ENCODE results near the gene KIAA1217.
"Not testable (repeated sequence)": the region's sequence is repeated elsewhere in the genome, so short reads cannot be mapped to it uniquely, and the experiment has no call there.

Gene KIAA1217

DNA sequence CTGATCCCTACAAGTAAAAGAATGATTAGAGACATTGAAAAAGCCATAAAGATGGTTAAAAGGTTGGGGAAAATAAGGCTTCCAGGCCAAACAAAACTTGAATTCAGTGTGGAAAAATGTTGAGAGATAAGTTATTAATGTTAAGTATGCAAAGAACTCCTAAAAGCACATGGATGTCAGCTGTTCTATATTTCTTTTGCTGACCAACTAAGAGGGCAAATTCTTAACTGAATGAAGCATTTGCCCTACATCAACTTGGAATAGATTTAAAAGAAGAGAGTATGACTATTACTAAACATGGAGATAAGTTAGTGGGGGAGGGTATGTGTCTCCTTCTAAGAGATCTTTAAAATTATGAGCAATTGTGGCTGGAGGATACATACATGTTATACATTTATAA is 124.8 kb downstream of the KIAA1217 start:
- Histone ChIP-seq H3K27me3 (no peaks in the 10 kb centered on the region), H4K20me1 (no peaks in the 10 kb centered on the region), H3K9me3 (replicated peaks in 1 of 11) (no peaks in the 10 kb centered on the region), H3K9ac (no peak overlapping the region), H3K4me3 (no peak overlapping the region), H3K36me3 (no peaks in the 10 kb centered on the region), H3K4me2 (no peak overlapping the region), H3K27ac (no peak overlapping the region), H3K4me1 (peaks cover 0 to 6% (median 0%) of the 10 kb centered on the region in 10 experiments; a peak in 3 of 20 replicates)
- TF ChIP-seq Cebpa-rat (IDR thresholded peaks at IDR 0.05) = no peak

DNA sequence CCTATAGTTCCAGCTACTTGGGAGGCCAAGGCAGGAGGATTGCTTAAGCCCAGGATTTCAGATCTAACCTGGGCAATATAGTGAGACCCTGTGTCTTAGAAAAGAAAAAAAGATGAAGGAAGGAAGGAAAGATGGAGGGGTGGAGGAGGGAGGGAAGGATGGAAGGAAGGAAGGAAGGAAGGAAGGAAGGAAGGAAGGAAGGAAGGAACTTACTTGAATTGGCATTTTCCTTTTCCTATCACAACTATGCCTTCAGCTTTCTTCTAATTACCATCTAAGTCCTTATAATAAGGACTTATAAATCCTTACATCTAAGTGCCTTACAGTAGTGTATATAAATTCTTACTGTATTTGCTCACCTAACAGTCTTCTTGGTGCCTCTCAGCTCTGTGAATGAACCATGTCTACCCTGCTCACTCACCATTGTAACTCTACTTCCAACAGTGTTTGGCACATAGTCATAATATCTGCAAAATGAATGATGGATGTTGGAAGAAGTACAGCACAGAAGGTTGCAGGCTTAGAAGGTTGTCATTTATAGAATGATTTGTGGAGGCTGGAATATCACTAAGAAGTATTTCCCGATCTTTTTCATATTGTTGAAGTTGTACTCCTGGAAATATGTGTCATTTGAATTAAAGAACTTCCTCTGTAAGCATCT is 125.5 kb downstream of the KIAA1217 start:
- no peak overlapping the region for H3K4me3 ChIP-seq
- no peak for TF ChIP-seq Cebpa-rat (IDR thresholded peaks at IDR 0.05)
- H3K9ac ChIP-seq = no peak overlapping the region
- peaks cover 0 to 6% (median 0%) of the 10 kb centered on the region in 10 experiments; a peak in 3 of 20 replicates for H3K4me1 ChIP-seq
- H3K27me3 ChIP-seq = no peaks in the 10 kb centered on the region
- H3K36me3 ChIP-seq = no peaks in the 10 kb centered on the region
- H4K20me1 ChIP-seq = no peaks in the 10 kb centered on the region
- no peaks in the 10 kb centered on the region for H3K9me3 ChIP-seq (replicated peaks in 1 of 11)
- H3K27ac ChIP-seq = no peak overlapping the region
- no peak overlapping the region for H3K4me2 ChIP-seq

DNA sequence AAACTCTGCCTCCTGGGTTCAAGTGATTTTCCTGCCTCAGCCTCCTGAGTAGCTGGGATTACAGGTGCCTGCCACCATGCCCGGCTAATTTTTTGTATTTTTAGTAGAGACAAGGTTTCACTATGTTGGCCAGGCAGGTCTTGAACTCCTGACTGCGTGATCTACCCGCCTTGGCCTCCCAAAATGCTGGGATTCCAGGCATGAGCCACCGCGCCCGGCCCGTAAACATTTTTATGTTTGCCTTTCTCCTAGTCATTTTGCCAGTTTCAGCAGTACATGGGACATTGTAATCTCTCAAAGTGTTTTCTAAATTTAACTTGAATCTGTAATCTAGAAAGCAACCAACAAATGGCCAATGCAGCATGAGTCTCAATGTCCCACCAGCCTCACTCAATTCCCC is 128.8 kb downstream of the KIAA1217 start:
- H3K9me3 ChIP-seq (replicated peaks in 1 of 11); H4K20me1 ChIP-seq; H3K9ac ChIP-seq; H3K27ac ChIP-seq; H3K36me3 ChIP-seq; H3K4me2 ChIP-seq; H3K4me3 ChIP-seq; H3K4me1 ChIP-seq; H3K27me3 ChIP-seq: not testable (repeated sequence)

DNA sequence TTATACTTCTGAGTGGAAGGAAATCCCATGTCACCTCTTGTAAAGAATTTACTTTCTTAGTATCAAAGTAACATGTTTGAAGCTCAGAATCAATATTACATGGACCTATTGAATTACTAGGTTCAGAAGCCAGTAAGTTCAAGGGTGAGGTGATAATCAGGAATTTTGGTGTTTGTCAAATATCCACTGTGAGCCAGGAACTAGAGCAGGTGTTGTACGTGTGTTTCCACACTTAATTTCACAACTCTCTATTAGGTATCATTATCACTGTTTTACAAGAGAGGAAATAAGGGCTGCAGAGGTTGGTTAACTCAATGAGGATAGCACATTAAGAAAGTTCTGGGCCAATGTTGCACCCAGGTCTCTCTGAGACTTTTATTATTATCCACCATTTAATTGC is 130.4 kb downstream of the KIAA1217 start:
- Histone ChIP-seq H3K4me2 (no peak overlapping the region), H3K9me3 (replicated peaks in 1 of 11) (no peaks in the 10 kb centered on the region), H3K27ac (no peak overlapping the region), H4K20me1 (no peaks in the 10 kb centered on the region), H3K4me1 (peaks cover 8 to 12% (median 9%) of the 10 kb centered on the region in 10 experiments), H3K9ac (no peak overlapping the region), H3K4me3 (no peak overlapping the region), H3K36me3 (no peaks in the 10 kb centered on the region), H3K27me3 (no peaks in the 10 kb centered on the region)
- no peak for TF ChIP-seq Cebpa-rat (IDR thresholded peaks at IDR 0.05)

DNA sequence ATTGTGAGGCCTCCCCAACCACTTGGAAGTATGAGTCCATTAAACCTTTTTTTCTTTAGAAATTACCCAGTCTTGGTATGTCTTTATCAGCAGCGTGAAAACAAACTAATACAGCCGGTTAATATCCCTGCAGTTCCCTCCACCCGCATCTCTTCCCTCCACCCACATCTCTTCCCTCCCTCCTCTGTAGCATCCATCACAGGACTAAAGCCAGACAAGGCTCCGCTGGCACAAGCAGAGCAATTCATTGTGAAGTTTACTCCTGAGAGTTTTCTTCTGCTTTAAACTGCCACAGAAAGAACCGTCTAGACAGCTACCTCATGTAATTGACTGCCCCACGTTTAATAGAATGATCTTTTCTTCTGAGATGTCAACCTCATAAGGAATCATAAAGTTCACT is 131.5 kb downstream of the KIAA1217 start:
- H3K4me2 ChIP-seq = no peak overlapping the region
- H3K36me3 ChIP-seq = no peaks in the 10 kb centered on the region
- no peak overlapping the region for H3K27ac ChIP-seq
- TF ChIP-seq Cebpa-rat (IDR thresholded peaks at IDR 0.05) = no peak
- H3K9ac ChIP-seq = no peak overlapping the region
- H3K27me3 ChIP-seq = no peaks in the 10 kb centered on the region
- peaks cover 15 to 22% (median 18%) of the 10 kb centered on the region in 10 experiments for H3K4me1 ChIP-seq
- no peak overlapping the region for H3K4me3 ChIP-seq
- no peaks in the 10 kb centered on the region for H4K20me1 ChIP-seq
- H3K9me3 ChIP-seq (replicated peaks in 1 of 11) = no peaks in the 10 kb centered on the region

DNA sequence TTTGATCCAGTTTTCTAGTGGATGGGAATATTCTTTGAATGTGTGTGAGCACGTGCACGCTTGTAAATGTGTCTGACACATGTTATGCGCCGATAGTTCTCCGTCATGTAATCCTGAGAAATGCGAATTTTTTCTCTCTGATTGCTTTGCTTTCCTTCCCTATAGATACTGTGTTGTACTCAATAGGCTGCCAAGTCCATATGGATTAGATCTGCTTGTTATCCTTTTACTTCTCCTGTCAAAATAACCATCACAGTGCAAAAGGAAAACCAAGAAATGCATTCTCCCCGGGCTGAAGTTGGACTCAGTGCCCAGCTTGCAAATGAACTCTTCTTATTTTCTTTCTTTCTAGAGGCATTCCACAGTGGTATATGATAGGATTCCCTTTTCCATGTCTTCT is 131.9 kb downstream of the KIAA1217 start:
- peaks cover 15 to 22% (median 18%) of the 10 kb centered on the region in 10 experiments for H3K4me1 ChIP-seq
- no peaks in the 10 kb centered on the region for H3K36me3 ChIP-seq
- no peak overlapping the region for H3K9ac ChIP-seq
- no peaks in the 10 kb centered on the region for H3K27me3 ChIP-seq
- no peak overlapping the region for H3K4me2 ChIP-seq
- H3K27ac ChIP-seq = no peak overlapping the region
- TF ChIP-seq Cebpa-rat (IDR thresholded peaks at IDR 0.05) = no peak
- H3K9me3 ChIP-seq (replicated peaks in 1 of 11) = no peaks in the 10 kb centered on the region
- H3K4me3 ChIP-seq = no peak overlapping the region
- no peaks in the 10 kb centered on the region for H4K20me1 ChIP-seq

DNA sequence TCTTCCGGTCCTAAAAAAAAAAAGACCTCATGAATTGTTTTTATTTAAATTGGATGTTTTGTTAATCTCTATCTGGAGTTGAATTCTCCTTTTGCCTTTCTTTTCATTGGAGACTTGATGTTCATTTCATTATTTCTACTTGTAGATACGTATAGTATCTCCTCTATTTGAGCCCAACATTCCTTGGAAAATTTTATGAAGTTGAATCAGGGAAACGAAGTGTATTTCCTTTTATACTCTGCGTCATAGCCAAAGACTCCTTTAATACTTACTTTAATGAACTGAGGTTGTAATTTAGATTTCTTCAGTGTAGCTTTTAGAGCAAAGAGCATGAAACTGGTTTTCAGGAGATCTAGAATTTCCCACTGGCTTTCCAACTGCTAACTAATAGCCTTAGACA is 132.4 kb downstream of the KIAA1217 start:
- no peaks in the 10 kb centered on the region for H3K27me3 ChIP-seq
- no peak overlapping the region for H3K9ac ChIP-seq
- H3K4me2 ChIP-seq = no peak overlapping the region
- no peak for TF ChIP-seq Cebpa-rat (IDR thresholded peaks at IDR 0.05)
- no peaks in the 10 kb centered on the region for H3K36me3 ChIP-seq
- H3K4me1 ChIP-seq = peaks cover 15 to 22% (median 18%) of the 10 kb centered on the region in 10 experiments
- no peak overlapping the region for H3K4me3 ChIP-seq
- H3K27ac ChIP-seq = no peak overlapping the region
- no peaks in the 10 kb centered on the region for H3K9me3 ChIP-seq (replicated peaks in 1 of 11)
- H4K20me1 ChIP-seq = no peaks in the 10 kb centered on the region

DNA sequence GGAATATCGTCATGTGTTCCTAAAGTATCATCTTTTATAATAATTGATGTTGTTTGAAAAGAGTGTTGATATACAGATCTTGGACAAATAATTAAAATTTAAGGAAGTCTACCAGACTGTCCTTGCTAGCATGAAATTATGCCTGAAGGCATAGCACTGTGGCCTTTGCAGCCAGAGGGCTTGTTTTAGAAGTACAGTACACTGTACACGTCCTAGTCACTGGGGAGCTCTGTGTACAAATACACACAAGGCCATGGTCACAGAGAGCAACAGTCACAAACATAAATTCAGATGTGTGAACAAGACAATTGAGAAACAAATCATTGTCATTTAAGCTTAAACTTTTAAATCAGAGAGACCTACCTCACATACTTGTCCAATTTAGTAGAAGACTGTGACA is 133.0 kb downstream of the KIAA1217 start:
- Histone ChIP-seq H3K9me3 (replicated peaks in 1 of 11) (no peaks in the 10 kb centered on the region), H3K4me2 (no peak overlapping the region), H4K20me1 (no peaks in the 10 kb centered on the region), H3K4me3 (no peak overlapping the region), H3K27me3 (no peaks in the 10 kb centered on the region), H3K9ac (no peak overlapping the region), H3K4me1 (peaks cover 15 to 22% (median 18%) of the 10 kb centered on the region in 10 experiments), H3K27ac (no peak overlapping the region), H3K36me3 (no peaks in the 10 kb centered on the region)
- no peak for TF ChIP-seq Cebpa-rat (IDR thresholded peaks at IDR 0.05)

DNA sequence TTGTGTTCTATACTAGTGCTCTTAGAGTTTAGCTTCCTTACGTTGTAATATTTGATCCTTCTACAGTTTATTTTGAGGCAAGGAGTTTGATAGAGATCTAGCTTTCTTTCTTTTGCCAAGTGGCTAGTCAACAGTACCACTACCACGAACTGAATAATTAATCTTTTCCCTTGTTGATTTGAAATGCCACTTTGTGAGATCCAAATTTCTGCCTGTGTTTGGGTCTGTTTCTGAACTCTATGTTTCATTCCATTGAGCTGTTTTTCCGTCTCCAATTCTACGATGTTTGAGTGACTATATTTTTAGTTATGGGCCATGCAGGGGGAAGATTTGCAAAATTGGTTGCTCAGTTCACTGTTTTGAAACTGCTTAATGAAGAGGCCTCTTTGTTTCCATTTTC is 134.7 kb downstream of the KIAA1217 start:
- Histone ChIP-seq H3K9ac (no peak overlapping the region), H3K36me3 (no peaks in the 10 kb centered on the region), H3K4me1 (peaks cover 15 to 22% (median 18%) of the 10 kb centered on the region in 10 experiments), H4K20me1 (no peaks in the 10 kb centered on the region), H3K4me2 (peak overlapping the region in 10 of 11 experiments; percentile 31 to 69 (median 51); a peak in 16 of 22 replicates), H3K27ac (peak overlapping the region in 7 of 11 experiments; percentile 3 to 54 (median 41); a peak in 7 of 22 replicates), H3K27me3 (no peaks in the 10 kb centered on the region), H3K4me3 (no peak overlapping the region), H3K9me3 (replicated peaks in 1 of 11) (no peaks in the 10 kb centered on the region)
- no peak for TF ChIP-seq Cebpa-rat (IDR thresholded peaks at IDR 0.05)

DNA sequence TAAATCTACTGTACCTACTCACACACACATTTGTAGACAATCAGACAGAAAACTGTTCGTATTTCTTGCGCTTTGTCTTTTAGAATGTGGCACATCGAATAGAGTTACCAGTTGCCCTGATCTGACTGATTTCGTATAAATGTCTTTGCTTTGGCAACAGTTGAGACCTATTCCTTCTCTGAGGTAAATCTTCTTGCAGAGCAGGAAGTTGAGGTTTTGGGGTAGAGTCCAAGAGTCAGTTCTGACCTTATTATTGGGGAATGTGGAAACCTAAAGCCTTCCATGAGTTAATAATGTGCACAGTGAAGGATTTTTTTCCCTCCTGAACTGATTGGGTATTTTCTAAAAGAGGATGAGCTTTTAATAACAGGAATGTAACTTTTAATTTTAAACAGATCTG is 135.3 kb downstream of the KIAA1217 start:
- no peaks in the 10 kb centered on the region for H3K9me3 ChIP-seq (replicated peaks in 1 of 11)
- no peaks in the 10 kb centered on the region for H4K20me1 ChIP-seq
- H3K4me2 ChIP-seq = peak overlapping the region; percentile 31 to 69 (median 53); a peak in 21 of 22 replicates
- peaks cover 15 to 22% (median 18%) of the 10 kb centered on the region in 10 experiments for H3K4me1 ChIP-seq
- no peak overlapping the region for H3K4me3 ChIP-seq
- H3K27me3 ChIP-seq = no peaks in the 10 kb centered on the region
- peak overlapping the region in 8 of 11 experiments; percentile 7 to 54 (median 40); a peak in 11 of 22 replicates for H3K27ac ChIP-seq
- no peaks in the 10 kb centered on the region for H3K36me3 ChIP-seq
- no peak overlapping the region; a peak in 1 of 22 replicates for H3K9ac ChIP-seq
- TF ChIP-seq Cebpa-rat (IDR thresholded peaks at IDR 0.05) = 0 out of 22 replicates have a peak, but pooled peaks of 1 of the 11 experiments have one; percentile 15
